CD4-positive, alpha-beta T cell treated with Interleukin-12 subunit alpha and Interleukin-12 subunit beta, for 1 hour (primary cell): ENCODE measurements around the gene TREM1.
A peak's percentile ranks its signal among the peaks of the same experiment; 100 is the strongest.
"Not testable (repeated sequence)": the region's sequence is repeated elsewhere in the genome, so short reads cannot be mapped to it uniquely, and the experiment has no call there.

Experiments used
- DNase-seq: peaks from one replicate; pipeline ENCODE4 v3.0.0-alpha.2; 2020

TREM1 gene

DNA sequence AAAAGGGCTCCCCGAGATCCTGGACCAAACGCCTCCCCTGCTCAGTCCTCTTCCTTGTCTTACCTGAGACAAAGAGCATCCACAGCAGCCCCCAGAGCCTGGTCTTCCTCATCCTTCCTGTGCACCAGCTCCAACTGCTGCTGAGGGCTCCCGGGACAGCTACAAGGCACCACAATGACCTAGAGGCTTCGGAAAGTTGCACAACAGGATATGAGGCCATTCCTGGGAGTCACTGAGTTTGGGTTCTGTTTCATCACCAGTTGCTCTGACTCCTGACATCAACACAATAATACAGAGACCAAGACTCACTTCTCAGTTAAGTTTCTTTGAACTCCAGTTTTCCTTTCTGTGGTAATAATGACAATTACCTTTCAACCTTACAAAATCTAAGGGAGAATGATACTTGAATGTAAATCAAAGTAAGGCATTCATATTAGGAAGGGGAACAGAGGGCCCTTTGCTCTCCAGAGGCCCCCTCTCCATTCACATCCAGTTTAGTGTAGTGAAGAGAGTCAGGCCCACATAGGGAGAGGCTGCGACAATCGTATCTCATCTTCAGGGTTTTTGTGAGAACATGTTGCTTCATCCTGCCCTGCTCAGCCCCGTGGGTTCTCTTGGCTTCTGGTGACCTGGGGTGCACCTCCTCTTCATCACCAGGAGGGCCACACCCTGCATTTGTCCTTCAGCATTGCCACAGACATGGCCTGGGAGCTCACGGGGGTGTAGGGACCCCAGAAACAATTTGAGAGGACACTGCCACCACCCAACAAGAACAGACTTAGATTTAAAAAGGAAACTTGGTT lies at the start of gene TREM1:
Gene TREM1, minus strand, starts transcription at position 139 of the 803 bp plus-strand sequence. Its CDS starts 27 bp downstream, at position 112.
- DNase-seq, result peak; percentile 25

DNA sequence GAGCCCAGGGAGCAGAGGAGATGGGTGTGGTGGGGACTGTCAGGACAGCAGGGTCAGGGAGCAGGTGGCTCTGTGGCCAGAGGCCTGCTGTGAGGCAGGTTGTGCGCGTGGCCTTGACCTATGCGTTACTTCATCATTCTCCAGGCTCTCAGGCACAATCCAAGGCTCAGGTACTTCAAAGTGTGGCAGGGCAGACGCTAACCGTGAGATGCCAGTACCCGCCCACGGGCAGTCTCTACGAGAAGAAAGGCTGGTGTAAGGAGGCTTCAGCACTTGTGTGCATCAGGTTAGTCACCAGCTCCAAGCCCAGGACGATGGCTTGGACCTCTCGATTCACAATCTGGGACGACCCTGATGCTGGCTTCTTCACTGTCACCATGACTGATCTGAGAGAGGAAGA lies 49.5 kb upstream of the TREM1 start:
- no peak for DNase-seq

DNA sequence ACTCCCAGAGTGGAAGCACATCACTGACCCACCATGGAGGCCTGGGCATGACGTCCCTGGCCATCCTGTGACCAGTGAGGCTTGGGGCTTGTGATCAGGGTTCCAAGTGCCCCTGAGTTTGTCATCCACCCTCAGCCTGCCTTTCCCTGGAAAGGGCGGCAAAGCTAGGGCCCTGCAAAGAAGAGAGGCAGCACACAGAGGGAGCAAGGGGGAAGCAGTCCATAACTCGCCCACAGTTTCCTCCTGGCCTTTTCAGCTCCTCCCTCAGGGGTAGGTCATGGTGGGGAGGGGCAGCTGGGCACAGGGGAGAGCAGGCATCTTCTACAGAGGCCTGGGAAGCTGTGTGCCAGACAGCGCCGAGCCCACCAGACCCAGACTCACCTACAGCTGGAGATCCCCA lies 48.8 kb upstream of the TREM1 start, which contains the start of gene NCR2:
Gene NCR2, plus strand, starts transcription at position 313 of the 400 bp plus-strand sequence. CDS start 269 bp downstream, outside the sequence.
- DNase-seq, result no peak

DNA sequence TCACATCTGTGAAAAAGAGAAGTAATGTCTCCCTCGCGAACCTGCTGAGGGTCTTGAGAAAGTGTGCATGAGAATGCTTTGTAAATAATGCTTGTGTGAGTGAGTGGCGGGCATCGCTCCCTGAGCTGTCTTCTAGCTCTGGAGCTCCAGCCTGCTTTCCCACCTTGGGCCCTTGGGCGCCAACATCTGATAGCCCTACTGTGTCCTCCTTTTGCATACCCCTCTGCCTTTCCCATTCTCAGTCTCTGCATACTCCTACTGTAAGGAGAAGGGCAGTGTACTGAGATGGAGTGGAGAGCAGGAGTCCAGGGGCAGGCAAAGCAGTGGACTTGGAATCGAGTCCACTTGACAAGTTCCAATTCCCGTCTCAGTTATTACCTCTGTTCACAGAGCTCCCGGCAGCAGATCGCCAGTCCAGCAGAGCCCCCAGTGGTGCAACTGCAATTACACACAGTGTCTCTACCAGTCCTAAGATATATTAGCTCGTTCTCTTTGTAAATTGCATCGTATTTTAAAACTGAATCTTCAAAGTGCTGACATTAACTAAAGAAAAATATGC lies 48.1 kb upstream of the TREM1 start:
- DNase-seq, result no peak

DNA sequence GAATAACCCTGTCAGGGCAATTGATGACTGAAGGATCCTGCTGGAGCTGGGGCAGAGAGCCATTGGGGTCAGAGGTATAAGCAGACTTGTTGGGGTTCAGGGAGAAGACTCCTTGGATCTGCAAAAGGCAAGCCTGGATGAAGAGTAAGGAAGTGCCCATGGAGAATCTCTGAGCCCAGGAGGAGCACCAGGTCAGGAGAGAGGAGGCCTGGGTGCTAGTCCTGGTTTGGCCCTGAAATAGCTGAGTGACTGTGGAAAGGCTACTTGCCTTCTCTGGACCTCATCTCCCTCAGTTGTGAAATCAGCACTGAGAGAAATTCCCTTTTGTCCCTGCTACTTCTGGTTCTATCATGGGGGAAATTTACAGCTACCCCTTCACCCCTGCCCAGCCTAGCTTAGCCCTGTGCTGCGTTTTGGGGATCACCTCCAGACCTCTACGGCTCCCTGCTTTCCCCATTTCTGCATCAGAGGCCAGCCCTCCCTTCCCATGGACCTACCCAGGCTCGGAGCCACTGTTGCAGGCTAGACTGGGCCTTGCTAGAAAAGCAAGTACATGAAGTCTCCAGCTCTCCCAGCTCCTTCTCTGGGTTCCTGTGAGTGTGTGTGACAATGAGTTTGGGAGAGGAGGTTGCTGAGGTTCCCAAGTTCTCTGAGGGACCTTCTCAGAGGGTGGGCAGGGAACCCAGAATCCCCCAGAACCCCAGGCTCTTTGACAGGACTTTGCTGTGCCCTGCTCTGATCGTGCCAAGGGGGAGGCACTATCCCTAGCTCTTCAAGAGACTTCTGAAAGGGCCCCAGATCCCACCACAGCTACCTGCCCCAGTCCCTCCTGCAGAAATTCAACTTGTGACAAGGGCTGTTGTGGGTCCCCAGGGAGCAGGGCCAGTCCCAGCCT lies 46.6 kb upstream of the TREM1 start:
- DNase-seq, result no peak

DNA sequence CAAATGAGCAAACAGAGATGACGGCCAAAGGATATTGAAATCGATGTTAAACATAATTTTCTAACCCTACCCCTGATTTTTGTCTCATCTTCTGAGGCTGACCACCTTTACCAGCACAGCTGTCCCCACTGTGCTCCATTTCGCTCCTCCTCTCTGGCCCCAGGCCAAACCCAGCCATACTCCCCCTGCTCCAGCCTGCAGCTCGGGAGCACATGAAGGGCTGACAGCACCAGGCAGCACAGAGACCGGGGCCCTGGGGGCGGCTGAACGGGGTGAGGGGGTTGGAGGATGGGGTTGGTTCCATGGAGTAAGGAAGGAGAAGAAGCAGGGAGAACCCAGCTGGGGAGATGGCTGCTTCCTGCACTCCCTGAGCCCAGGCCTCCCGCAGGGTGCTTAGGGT lies 45.8 kb upstream of the TREM1 start:
- no peak for DNase-seq

DNA sequence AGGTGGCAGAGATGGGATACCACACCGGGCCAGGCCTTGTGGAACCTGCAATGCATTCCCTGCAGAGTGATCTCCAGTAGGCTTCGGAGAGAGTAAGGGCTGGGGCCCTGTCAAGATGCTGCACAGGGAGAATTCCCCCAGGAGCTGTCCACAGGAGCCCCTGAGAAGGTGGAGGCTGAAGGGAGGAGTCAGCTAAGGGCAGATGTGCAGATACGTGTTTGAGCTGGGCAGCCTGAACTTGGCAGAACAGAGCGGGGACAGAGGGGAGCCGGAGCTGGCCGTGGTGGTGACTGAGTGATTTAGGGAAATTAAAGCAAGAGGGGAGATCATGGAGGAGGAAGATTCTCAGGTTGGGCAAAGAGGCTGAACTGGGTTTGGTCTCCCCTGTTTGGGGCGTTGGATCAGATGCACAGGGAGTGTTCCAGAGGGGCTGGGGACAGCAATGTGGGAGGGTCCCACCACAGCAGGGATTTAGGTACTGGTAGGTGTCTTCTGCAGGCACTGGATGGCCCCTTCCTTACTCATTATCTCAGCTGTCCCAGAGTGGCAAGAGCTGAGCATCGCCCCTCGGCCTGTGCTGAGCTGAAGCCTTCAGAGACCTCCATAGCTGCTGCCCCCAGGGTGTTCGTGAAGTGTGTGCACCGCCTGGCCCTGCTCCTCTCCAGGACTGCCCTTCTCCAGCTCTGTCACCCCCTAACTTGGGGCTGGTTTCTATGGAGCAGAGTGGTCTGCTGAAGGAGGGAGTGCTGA lies 45.1 kb upstream of the TREM1 start:
- no peak for DNase-seq

DNA sequence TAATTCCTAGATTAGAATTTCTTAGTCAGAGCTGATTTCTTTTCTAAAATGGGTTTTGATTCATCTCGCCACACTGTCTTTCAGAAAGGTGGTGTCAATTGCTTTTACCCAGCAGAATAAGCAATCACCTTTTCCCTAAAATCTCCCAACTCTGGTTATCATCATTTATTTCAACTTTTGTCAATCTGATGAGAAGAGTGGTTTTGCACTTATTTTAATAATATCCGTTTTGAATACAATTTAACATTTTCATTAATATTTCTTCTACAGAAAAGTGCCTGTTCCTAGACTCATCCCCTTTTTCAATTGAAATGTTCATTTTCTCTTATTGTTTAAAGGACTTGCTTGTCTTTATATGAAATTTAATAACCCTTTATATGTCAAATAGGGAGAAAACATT lies 40.7 kb upstream of the TREM1 start:
- no peak for DNase-seq

DNA sequence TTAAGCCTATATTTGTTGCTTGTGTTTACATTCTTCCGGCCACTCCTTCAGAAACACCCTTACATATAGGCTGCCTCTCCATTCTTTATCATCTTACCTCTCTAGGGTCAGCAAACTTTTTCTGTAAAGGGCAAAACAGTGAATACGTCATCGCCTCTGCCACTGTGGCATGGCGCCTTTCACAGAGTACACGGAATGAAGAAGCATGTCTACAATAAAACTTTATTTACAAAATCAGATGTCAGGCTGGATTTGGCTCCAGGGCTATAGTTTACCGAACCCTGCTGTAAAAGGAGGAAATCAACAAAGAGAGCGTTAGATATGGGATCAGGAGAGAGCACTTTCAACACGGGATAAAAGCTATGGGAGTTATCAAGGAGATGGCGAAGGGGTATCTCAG lies 39.6 kb upstream of the TREM1 start:
- DNase-seq, result no peak

DNA sequence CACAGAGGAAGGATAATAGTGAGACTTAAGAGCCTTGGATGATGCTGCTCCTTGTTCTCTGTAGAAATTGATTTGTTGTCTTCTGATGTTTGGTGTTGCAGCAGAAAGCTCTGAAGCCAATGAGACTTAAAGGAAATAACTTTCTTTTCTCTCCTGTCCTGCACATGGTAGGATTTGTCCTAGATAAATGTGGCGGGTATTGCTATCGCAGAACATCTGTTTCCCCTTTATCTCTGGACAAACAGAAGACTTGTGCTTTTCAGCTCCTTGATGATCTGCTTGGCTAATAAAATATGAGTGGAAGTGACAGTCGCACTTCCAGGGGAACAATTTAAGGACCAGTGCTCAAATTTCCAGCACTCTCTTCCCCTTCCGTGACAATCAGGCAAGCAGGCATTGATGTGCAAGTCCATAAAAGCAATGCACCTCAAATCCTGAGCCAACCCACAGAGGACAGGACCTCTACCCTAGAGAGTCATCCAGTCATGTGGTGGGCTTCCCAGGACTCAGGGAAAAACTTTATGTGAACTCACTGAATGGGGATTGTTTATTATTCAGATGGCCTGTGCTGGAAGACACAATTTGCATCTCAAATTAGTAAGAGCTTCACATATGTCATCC lies 39.1 kb upstream of the TREM1 start:
- DNase-seq, result no peak

DNA sequence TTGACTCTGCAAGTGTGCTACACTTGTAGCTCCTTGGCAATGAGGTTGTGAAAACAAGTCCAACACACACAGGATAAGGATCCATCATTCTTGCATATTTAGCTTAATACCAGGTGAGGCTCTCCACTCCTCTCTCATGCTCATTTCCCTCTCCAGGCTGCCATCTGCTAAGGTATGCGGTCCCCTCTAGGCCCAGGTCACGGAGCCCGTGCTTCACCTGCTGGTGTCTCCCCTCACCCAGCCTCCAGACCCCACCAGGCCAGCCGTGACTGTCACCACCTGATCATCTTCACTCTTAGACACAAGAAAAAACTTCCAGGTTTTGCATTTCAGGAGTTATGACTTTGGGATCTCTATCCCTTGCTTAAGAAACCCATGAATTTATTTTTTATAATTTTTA lies 34.7 kb upstream of the TREM1 start:
- no peak for DNase-seq

DNA sequence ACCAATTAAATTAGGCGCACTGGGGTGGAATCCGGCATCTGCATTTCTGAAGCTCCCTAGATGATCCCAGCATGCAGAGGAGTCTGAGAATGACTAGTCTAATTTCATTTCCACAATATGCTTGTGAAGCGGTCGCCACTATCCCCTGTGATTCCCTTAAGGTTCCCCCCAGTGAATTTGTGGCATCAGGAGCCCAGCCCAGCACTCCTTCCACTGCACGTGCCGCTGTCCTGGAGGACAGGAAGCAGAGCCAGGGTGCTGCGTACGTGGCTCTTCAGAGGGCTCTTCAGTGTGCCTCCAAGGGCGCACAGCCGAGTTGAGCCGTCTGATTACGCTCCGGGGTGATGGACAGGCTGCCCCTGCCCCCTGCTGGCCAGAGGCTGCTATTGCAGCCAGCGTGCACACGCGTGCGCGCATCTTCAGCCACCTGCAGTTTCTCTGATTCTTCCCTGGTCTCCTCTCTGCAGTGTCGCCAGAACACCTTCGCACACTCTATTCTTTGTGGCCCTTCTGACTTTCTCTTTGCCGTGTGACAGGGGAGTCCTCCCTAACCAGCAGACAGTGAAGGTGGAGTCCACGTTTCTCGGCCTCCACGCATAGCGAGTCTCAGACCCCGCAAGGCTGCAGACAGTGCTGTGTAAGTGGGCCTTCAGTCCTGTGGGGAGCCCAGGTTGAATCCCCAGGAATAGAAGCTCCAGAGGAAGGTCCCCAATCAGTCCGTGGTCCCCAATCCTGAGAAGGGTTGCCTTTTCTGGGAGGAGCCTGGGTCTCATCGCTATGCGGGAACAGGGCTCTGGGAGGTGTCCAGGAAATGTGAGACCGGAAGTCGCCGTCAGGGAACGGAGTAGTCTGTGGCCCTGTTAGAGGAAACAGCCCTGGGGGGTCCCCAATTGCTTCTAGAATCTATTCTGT lies 32.4 kb upstream of the TREM1 start:
- peak; percentile 86 for DNase-seq

DNA sequence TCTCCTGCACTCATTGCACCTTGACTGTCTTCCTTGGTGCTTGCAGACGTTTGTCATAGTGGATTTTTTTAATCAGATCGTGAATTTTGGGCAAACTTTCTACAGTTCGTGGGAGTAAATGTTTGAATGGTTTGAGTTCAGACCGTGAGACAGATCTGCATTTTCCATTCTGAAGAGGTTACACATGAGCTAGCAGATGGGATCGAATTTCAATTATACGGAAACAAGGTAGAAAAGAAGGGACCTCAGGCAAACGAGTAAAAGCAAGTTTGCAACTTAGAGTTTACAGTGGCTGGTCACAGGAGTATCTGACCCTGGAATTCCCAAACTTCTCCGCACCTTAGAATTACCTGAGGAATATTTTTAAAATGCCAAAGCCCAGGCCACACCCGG lies 31.8 kb upstream of the TREM1 start:
- no peak for DNase-seq

DNA sequence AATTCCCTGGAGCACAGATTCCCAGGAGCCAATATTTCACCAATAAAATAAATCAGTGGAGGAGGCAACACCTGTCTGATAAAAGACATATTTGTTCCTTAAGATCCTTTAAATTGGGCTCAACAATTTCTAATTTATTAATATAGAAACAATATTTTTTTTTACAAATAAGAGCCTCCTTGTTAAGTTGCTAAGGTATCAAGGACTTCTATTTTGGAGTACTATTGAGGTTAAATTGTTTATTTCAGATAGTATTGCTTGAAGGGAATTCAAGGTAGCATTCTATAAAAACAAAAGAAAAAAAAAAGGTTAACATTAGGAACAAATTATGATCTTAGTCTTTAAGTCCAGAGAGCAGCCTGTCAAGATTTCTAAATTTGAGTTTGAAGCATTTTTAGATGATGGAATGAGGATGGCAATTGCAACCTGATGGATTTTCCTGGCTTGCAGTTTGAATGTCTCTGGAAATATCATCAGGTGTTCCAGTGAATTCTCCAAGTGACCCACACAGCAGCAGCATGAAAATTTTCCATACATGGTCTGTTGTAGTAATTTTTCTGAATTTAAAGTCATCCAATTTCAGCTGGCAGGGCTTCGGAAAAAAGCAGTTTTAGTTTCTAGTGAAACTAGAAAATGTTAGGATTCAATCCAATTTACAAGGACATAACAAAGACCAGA lies 29.6 kb upstream of the TREM1 start:
- DNase-seq, result no peak

DNA sequence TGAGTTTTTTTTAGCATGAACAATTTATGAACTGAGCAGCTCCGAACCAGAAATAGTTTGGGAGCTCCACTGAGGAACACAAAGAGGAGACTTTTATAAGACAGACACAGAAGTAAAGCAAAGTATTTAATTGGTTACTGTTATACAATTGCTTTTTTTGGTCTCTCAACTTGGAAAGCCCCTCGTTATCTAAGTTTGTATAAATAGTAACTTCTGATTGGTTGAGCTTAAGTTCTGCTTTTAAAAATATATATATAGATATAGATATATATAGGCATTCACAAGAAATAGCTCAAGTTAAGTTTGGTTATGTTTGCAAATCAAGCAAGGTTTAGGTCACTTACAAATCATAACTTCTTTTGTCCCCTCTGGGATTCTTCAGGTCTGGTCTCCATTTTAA lies 28.7 kb upstream of the TREM1 start:
- DNase-seq, result no peak

DNA sequence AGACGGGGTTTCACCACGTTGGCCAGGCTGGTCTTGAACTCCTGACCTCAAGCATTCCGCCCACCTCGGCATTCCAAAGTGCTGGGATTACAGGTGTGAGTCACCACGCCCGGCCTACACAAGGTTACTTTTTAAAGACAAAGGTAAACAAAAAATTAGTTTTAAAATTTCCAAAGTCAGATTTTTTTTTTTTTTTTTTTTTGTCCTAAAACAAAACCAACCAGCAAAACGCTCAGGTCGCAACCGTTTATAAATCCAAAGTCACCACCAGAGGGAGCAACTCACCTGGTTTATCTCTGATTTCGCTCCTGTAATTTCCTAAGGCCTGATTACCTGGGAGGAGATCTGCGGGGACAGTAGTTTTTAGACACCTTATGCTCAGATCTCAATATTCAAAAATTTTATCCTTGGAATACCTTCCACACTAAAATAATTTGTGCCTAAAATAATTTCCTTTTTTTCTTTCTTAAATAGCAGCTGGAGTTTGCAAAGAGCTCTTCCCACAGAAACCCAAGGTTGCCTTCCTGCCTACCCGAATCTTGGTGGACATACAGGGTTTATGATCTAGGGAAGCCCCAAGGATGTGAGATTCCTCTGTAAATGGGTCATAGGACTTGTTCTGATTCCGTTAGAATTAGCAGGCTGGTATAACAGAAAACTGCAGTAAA lies 19.8 kb upstream of the TREM1 start:
- DNase-seq, result peak; percentile 60

DNA sequence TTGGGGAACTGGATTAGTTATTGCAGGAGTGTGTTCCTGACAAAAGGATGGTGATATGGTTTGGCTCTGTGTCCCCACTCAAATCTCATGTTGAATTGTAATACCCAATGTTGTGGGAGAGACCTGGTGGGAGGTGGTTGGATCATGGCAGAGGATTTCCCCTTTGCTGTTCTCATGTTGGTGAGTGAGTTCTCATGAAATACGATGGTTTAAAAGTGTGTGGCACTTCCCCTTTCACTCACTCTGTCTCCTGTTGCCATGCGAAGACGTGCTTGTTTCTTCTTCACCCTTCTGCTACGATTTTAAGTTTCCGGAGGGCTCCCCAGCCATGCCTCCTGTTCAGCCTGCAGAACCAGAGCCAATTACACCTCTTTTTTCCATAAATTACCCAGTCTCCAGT lies 16.2 kb upstream of the TREM1 start:
- no peak for DNase-seq

DNA sequence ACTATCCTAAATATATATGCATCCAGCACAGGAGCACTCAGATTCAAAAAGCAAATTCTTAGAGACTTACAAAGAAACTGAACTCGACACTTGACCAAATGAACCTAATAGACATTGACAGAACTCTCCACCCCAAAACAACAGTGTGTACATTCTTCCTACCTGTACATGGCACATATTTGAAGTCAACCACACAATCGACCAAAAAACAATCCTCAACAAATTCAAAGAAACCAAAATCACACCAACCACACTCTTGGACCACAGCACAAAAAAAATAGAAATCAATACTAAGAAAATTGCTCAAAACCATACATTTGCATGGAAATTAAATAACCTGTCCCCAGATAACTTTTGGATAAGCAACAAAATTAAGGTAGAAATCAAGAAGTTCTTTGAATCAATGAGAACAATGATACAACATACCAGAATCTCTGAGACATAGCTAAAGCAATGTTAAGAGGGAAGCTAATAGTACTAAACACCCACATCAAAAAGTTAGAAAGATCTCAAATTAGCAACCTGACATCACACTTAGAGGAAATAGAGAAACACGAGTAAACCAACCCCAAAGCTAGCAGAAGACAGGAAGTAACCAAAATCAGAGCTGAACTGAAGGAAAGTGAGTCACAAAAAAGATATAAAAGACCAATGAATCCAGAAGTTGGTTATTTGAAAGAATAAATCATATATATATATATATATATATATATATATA lies 12.5 kb upstream of the TREM1 start:
- peak; percentile 67 for DNase-seq

DNA sequence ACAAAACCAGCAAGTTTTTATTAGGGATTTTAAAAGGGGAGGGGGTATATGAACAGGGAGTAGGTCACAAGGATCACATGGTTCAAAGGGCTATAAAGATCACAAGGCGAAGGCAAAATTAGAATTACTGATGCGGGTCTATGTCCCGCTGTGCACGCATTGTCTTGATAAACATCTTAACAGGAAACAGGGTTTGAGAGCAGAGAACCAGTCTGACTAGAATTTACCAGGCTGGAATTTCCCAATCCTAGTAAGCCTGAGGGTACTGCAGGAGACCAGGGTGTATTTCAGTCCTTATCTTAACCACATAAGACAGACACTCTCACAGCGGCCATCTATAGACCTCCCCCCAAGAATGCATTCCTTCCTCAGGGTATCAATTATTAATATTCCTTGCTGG lies 10.8 kb upstream of the TREM1 start:
- not testable (repeated sequence) for DNase-seq
